Fibroblast of skin of right quadriceps (primary cell): ENCODE data around the gene ATAT1.

ENCODE experiments used
- DNase-seq: peaks from one replicate; pipeline ENCODE4 v3.0.0-alpha.2; 2013

The ATAT1 gene

GRCh38 chr6:30626484-30627366 lies at the start of gene ATAT1:
ATAT1 (plus strand) TSS chr6:30626874.
- peak; percentile 76 for DNase-seq

- DNase-seq = no peak
These were observed 48.6 kb upstream of the ATAT1 start for GRCh38 chr6:30578051-30578450.

GRCh38 chr6:30583921-30584320 lies 42.8 kb upstream of the ATAT1 start:
- DNase-seq = no peak

- DNase-seq = no peak
These were observed 36.8 kb upstream of the ATAT1 start for GRCh38 chr6:30589754-30590358.

GRCh38 chr6:30590509-30590908 lies 36.2 kb upstream of the ATAT1 start:
- DNase-seq = no peak

- DNase-seq = no peak
These were observed 35.7 kb upstream of the ATAT1 start for GRCh38 chr6:30591008-30591407.

GRCh38 chr6:30592287-30592686 lies 34.4 kb upstream of the ATAT1 start:
- no peak for DNase-seq

- peak; percentile 68 for DNase-seq
These were observed 29.1 kb upstream of the ATAT1 start for GRCh38 chr6:30597315-30598144.

GRCh38 chr6:30598912-30599624 lies 27.6 kb upstream of the ATAT1 start:
- no peak for DNase-seq

GRCh38 chr6:30599625-30600324 lies 26.9 kb upstream of the ATAT1 start:
- no peak for DNase-seq

- DNase-seq = no peak
These were observed 26.2 kb upstream of the ATAT1 start for GRCh38 chr6:30600451-30600961.

- no peak for DNase-seq
These were observed 25.2 kb upstream of the ATAT1 start for GRCh38 chr6:30601436-30601814.

- DNase-seq = no peak
These were observed 24.6 kb upstream of the ATAT1 start for GRCh38 chr6:30601815-30602641.

GRCh38 chr6:30603961-30604360 lies 22.7 kb upstream of the ATAT1 start:
- DNase-seq = no peak

- DNase-seq = no peak
These were observed 16.6 kb upstream of the ATAT1 start for GRCh38 chr6:30610065-30610464.

GRCh38 chr6:30611150-30611855 lies 15.4 kb upstream of the ATAT1 start:
- DNase-seq = no peak

- DNase-seq = no peak
These were observed 14.8 kb upstream of the ATAT1 start for GRCh38 chr6:30611856-30612194.

- no peak for DNase-seq
These were observed 14.5 kb upstream of the ATAT1 start for GRCh38 chr6:30612213-30612612.

- DNase-seq = peak; percentile 51
These were observed 13.9 kb upstream of the ATAT1 start for GRCh38 chr6:30612687-30613248.
